GM23248 (cell line): Measurements from ENCODE around the gene MFSD11. TPM values are rescaled to one million over a fixed set of nuclear protein-coding genes. Genes with fewer than 3 reads are reported as not detected.
A peak's percentile ranks its signal among the peaks of the same experiment; 100 is the strongest.

Source experiments
- DNase-seq: peaks from one replicate; pipeline ENCODE4 v3.0.0-alpha.2; 2015
- H2AFZ ChIP-seq: fragments of 200-600 bp; sonication (generic); 2 replicates; pipeline ENCODE4 v1.6.1; 2016; ENCODE audit warnings: antibody characterized with exemption
- H3F3A ChIP-seq: fragments of 200-600 bp; sonication (generic); 2 replicates; pipeline ENCODE4 v1.6.1; 2016; ENCODE audit warnings: mild to moderate bottlenecking, antibody characterized with exemption, mixed run types; ENCODE audit not compliant: insufficient read depth
- H3K27ac ChIP-seq: fragments of 200-600 bp; sonication (generic); 2 replicates; pipeline ENCODE4 v1.5.1; 2016; ENCODE audit warnings: mild to moderate bottlenecking
- H3K27me3 ChIP-seq: fragments of 200-600 bp; sonication (generic); replicated peaks from 2 replicates; pipeline ENCODE4 v1.6.1; 2016; ENCODE audit warnings: mild to moderate bottlenecking; ENCODE audit not compliant: insufficient read depth
- H3K36me3 ChIP-seq: fragments of 200-600 bp; sonication (generic); 2 replicates; pipeline ENCODE4 v1.6.1; 2016; ENCODE audit warnings: low read depth, mild to moderate bottlenecking
- H3K4me1 ChIP-seq: fragments of 200-600 bp; sonication (generic); 2 replicates; pipeline ENCODE4 v1.6.1; 2016; ENCODE audit warnings: mild to moderate bottlenecking; ENCODE audit not compliant: insufficient read depth
- H3K4me2 ChIP-seq: fragments of 200-600 bp; sonication (generic); one replicate; pipeline ENCODE4 v1.6.1; 2016; ENCODE audit warnings: mild to moderate bottlenecking; ENCODE audit not compliant: unreplicated experiment
- H3K4me3 ChIP-seq: fragments of 200-600 bp; sonication (generic); 2 replicates; pipeline ENCODE4 v1.5.1; 2016; ENCODE audit warnings: mild to moderate bottlenecking
- H3K79me2 ChIP-seq: fragments of 200-600 bp; sonication (generic); 2 replicates; pipeline ENCODE4 v1.6.1; 2016; ENCODE audit warnings: mild to moderate bottlenecking; ENCODE audit not compliant: insufficient read depth
- H3K9ac ChIP-seq: fragments of 200-600 bp; sonication (generic); 2 replicates; pipeline ENCODE4 v1.6.1; 2016; ENCODE audit warnings: mild to moderate bottlenecking
- H3K9me2 ChIP-seq: fragments of 200-600 bp; sonication (generic); 2 replicates; pipeline ENCODE4 v1.6.1; 2016; ENCODE audit warnings: mixed run types, mild to moderate bottlenecking, moderate library complexity; ENCODE audit not compliant: insufficient read depth
- H3K9me3 ChIP-seq: fragments of 200-600 bp; sonication (generic); one replicate; pipeline ENCODE4 v1.6.1; 2017; ENCODE audit warnings: low read depth
- H4K20me1 ChIP-seq: fragments of 200-600 bp; sonication (generic); 2 replicates; pipeline ENCODE4 v1.6.0; 2016; ENCODE audit not compliant: insufficient read depth
- EZH2 ChIP-seq: fragments of 200-600 bp; sonication (generic); IDR thresholded peaks from 2 replicates; pipeline ENCODE4 v1.6.1; 2018; ENCODE audit warnings: antibody characterized with exemption, mild to moderate bottlenecking; ENCODE audit not compliant: insufficient read depth, poor library complexity, severe bottlenecking
- EZH2phosphoT487 ChIP-seq: fragments of 200-600 bp; sonication (generic); IDR thresholded peaks from 2 replicates; pipeline ENCODE4 v1.6.1; 2018; ENCODE audit warnings: antibody characterized with exemption, moderate library complexity, mild to moderate bottlenecking, low read depth; ENCODE audit not compliant: insufficient read depth
- WGBS, 2 experiments: methylation state at CpG; one replicate each; pipeline ENCODE4 v1.1.6; 2015 to 2017; ENCODE audit warnings: low lambda C conversion rate in 2 of 2, low coverage in 1 of 2; ENCODE audit errors: missing lambda C conversion rate in 2 of 2; 5-methylcytosine and 5-hydroxymethylcytosine counted together
- in situ Hi-C: fragments of 300-500 bp; cut with MboI; formaldehyde crosslinking; loops from 2 replicates; pipeline ENCODE4 v1.15.0; 2020
- polyA plus RNA-seq: library from polyadenylated mRNA; unstranded; fragments of >200 nt; fragmentation: Nextera tagmentation; extraction: Ambion mirVana; gene quantifications from 2 replicates; pipeline ENCODE4 v1.2.1, GENCODE V29; 2016
- total RNA-seq: library from RNA; depleted of rRNA; stranded (reverse); fragments of >200 nt; shearing (Covaris generic); gene quantifications from 2 replicates; pipeline ENCODE4 v1.2.3, GENCODE V29; 2014

Gene MFSD11
- total and polyA plus RNA-seq, 2 experiments from 2014 or later: 24.2 to 29.8 TPM

- no peaks in the 10 kb centered on the region for H4K20me1 ChIP-seq
- H3K27me3 ChIP-seq: peaks cover 4% of the 10 kb centered on the region; the same call in 1 of the 2 replicates
- H3K79me2 ChIP-seq: no peaks in the 10 kb centered on the region
- DNase-seq: peak; percentile 71
- no peak overlapping the region for H3K9ac ChIP-seq
- in situ Hi-C loops: no loop called here
- no peaks in the 10 kb centered on the region for H3F3A ChIP-seq
- 5 to 9% methylated on average over 8 of the region's 8 CpGs for WGBS, 2 experiments
- H3K36me3 ChIP-seq: no peaks in the 10 kb centered on the region
- H3K4me2 ChIP-seq: no peak overlapping the region
- no peak overlapping the region for H3K27ac ChIP-seq
- H2AFZ ChIP-seq: no peak overlapping the region
- H3K4me3 ChIP-seq: no peak overlapping the region
- H3K4me1 ChIP-seq: no peaks in the 10 kb centered on the region
- H3K9me2 ChIP-seq: no peaks in the 10 kb centered on the region
- TF ChIP-seq EZH2 (no peak), EZH2phosphoT487 (no peak)
- H3K9me3 ChIP-seq: no peaks in the 10 kb centered on the region
Observed at GRCh38 chr17:76816590-76817135, 78.7 kb downstream of the MFSD11 start.

- TF ChIP-seq EZH2phosphoT487: no peak
- TF ChIP-seq EZH2: no peak
- in situ Hi-C loops: no loop called here
- H3K27me3 ChIP-seq: peaks cover 4% of the 10 kb centered on the region; the same call in 1 of the 2 replicates
- no peak overlapping the region for H3K4me3 ChIP-seq
- no peak for DNase-seq
- H3K9me3 ChIP-seq: no peaks in the 10 kb centered on the region
- no peaks in the 10 kb centered on the region for H3F3A ChIP-seq
- no peaks in the 10 kb centered on the region for H4K20me1 ChIP-seq
- H2AFZ ChIP-seq: no peak overlapping the region
- no peaks in the 10 kb centered on the region for H3K4me1 ChIP-seq
- no peak overlapping the region for H3K9ac ChIP-seq
- no peaks in the 10 kb centered on the region for H3K79me2 ChIP-seq
- no peaks in the 10 kb centered on the region for H3K9me2 ChIP-seq
- no peak overlapping the region for H3K27ac ChIP-seq
- H3K36me3 ChIP-seq: no peaks in the 10 kb centered on the region
- WGBS, 2 experiments: 47 to 67% methylated on average over 1 of the region's 1 CpG
- no peak overlapping the region for H3K4me2 ChIP-seq
Observed at GRCh38 chr17:76820039-76820438, 82.1 kb downstream of the MFSD11 start.

- H3K4me3 ChIP-seq: no peak overlapping the region
- H3K36me3 ChIP-seq: no peaks in the 10 kb centered on the region
- no peaks in the 10 kb centered on the region for H3K4me1 ChIP-seq
- no peaks in the 10 kb centered on the region for H4K20me1 ChIP-seq
- 25 to 28% methylated on average over 4 of the region's 4 CpGs for WGBS, 2 experiments
- H3K79me2 ChIP-seq: no peaks in the 10 kb centered on the region
- in situ Hi-C loops: no loop called here
- peaks cover 4% of the 10 kb centered on the region; the same call in 1 of the 2 replicates for H3K27me3 ChIP-seq
- DNase-seq: no peak
- no peaks in the 10 kb centered on the region for H3F3A ChIP-seq
- no peak for TF ChIP-seq EZH2
- TF ChIP-seq EZH2phosphoT487: no peak
- H2AFZ ChIP-seq: no peak overlapping the region
- H3K27ac ChIP-seq: no peak overlapping the region
- no peak overlapping the region for H3K9ac ChIP-seq
- no peaks in the 10 kb centered on the region for H3K9me2 ChIP-seq
- no peak overlapping the region for H3K4me2 ChIP-seq
- no peaks in the 10 kb centered on the region for H3K9me3 ChIP-seq
Observed at GRCh38 chr17:76820561-76820960, 82.6 kb downstream of the MFSD11 start.

GRCh38 chr17:76822184-76822778 lies 84.4 kb downstream of the MFSD11 start:
- Histone ChIP-seq H3K36me3 (no peaks in the 10 kb centered on the region), H3K27ac (no peak overlapping the region), H2AFZ (no peak overlapping the region), H3K9me2 (no peaks in the 10 kb centered on the region), H3K79me2 (no peaks in the 10 kb centered on the region), H3K4me1 (no peaks in the 10 kb centered on the region), H3K9me3 (no peaks in the 10 kb centered on the region), H3K27me3 (peaks cover 4% of the 10 kb centered on the region; the same call in 1 of the 2 replicates), H3F3A (no peaks in the 10 kb centered on the region), H3K4me3 (no peak overlapping the region), H3K4me2 (no peak overlapping the region), H4K20me1 (no peaks in the 10 kb centered on the region), H3K9ac (no peak overlapping the region)
- in situ Hi-C loops: no loop called here
- TF ChIP-seq EZH2: no peak
- TF ChIP-seq EZH2phosphoT487: no peak
- no peak for DNase-seq
- 35 to 42% methylated on average over 7 of the region's 7 CpGs for WGBS, 2 experiments
